Suppressor macrophage treated with lipopolysaccharide for 4 hours (primary cell): ENCODE data around the gene VPS52.

ENCODE experiments used
- DNase-seq: peaks from one replicate; pipeline ENCODE4 v3.0.0-alpha.2; 2020

Gene VPS52

DNA sequence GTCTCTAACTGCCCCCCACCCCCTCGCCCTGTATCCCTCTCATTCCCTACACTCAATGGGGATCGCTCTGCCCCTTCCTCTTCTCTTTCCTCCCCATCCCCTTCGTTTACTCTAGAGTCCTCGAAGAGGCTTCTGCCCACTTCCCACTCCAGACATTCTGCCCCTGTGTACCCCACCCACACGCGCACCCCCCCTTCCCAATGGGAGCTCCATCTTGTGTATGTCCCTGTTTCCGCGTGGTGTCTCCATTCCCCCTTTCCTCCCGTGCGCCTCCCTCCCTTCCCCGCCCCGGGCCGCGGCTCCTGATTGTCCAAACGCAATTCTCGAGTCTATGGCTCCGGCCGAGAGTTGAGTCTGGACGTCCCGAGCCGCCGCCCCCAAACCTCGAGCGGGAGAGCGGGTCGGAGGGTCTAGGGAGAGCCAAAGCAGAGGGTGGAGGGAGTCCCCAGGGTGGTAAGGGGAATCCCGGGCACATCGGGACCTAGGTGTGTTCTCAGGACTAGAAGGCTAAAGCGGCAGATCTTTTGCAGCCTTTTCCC, 64.1 kb downstream of the VPS52 start:
- DNase-seq = no peak

DNA sequence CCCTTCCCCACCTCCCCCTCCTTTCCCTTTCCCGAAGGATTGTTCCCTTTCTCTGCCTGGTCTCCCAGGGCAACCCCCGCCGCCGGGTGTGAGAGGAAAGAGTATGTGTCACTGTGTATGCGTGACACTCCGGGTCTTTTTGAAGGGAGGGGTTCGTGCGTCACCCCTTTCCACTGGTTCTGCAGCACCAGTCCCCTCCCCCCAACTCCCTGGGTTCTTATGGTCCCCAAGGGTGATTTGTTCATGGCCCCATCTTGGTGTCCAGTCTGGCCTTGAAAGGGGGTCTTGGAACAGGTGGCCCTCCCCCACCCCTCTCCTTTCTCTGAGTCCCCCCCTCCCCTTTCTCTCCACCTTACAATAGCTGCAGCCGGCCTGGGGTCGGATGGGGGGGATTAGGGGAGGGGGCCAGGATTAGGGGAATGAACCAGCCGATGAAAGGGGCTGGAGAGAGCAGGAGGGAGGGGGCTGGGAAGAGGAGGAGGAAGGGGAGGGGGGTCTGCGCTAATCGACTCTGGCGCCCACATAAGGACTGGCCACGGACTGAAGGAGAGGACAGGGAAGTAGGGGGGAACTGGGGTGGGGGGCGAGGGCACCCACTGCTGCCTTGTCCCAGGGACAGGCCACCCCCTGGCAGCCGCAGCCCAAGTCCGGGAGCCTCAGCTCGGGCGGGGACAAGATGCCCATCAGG, 64.7 kb downstream of the VPS52 start:
- no peak for DNase-seq

DNA sequence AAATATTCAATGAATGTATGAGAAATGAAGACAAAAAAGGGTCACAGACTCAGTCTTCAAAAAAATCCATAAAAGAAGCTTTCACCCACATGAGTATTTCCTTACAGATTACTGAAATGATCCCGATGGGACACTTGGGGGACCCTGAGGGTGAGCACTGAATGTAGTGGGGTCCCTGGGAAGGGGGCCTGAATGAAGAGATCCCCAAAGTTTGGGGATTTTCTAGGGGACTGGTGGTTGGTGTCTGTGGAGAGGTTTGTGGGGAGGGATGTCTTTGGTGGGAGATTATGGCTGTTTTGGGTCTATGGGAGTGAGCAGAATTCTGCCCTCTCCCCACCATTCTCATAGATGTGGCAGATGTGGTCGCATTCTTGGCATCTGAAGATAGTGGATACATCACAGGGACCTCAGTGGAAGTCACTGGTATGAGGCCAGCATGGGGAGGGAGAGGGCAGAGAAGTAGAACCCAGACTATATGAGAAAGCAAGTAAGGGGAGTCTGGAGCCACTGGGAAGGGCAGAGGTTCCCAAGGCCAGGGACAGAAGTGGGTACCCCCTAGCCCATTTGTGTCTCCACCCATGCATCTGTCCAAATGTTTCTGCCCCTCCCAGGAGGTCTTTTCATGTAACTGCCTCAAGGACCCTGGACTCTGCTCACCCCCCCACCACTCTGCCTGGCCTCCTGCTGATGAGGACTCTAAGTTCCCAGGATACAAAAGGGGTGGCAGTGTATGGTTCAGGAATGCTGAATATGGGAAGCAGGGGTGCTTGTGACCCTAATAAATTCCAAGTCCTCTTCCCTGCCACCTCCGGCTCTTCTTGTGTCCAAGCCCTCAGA, 65.4 kb downstream of the VPS52 start:
- no peak for DNase-seq

DNA sequence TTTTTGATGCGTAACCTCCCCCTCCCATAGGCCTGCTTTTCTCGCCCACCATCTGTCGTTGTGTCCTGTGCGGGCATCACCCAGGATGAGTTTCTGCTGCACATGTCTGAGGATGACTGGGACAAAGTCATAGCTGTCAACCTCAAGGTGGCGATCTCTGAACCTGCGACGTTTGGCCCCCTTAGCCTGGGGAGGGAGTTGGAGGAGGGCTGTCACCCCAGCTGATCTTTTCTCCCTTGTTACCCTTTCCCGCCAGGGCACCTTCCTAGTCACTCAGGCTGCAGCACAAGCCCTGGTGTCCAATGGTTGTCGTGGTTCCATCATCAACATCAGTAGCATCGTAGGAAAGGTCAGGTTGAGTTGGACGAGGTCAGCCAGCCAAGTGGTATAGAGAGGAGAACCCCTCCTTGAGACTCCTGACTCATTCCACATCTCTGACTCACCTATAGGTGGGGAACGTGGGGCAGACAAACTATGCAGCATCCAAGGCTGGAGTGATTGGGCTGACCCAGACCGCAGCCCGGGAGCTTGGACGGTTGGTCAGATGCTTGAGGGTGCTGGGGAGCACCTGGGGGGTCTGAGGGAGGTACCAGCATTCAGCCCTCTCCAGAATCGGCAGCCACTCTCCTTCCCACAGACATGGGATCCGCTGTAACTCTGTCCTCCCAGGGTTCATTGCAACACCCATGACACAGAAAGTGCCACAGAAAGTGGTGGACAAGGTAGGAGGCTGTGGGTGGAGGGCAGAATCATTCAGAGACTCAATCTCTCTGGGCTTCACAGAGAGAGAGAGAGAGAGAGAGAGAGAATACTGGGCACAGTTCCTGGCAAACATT, 66.3 kb downstream of the VPS52 start:
- no peak for DNase-seq

DNA sequence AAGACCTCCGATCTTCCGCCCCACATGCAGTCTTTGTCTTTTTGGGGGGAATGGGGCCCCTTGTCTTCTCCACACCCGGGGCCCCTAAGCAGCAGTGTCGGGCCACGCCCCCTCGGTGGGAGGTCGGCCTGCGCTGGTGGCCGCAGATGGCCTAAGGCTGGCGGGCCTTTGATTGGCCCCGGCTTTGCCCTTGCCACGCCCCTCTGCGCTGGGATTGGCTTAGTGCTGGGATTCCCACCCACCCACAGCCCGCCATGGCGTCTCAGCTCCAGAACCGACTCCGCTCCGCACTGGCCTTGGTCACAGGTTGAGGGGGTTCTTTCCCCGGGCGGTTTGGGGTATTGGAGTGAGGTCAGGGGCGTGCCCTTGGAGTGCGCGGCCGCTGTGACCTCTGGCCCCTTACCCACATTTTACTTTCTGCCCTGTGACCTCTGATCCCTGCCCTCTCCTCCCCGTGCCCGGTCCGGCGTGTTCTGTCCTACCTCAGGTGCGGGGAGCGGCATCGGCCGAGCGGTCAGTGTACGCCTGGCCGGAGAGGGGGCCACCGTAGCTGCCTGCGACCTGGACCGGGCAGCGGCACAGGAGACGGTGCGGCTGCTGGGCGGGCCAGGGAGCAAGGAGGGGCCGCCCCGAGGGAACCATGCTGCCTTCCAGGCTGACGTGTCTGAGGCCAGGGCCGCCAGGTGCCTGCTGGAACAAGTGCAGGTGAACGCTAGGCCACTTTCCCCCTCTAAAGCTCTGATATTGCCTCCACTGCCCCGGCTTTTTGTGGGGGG, 67.1 kb downstream of the VPS52 start, which contains the start of gene HSD17B8:
Gene HSD17B8 (plus strand): TSS at position 241 of the 776 bp plus-strand sequence. CDS start 14 bp downstream, at position 255.
- peak; percentile 89 for DNase-seq

DNA sequence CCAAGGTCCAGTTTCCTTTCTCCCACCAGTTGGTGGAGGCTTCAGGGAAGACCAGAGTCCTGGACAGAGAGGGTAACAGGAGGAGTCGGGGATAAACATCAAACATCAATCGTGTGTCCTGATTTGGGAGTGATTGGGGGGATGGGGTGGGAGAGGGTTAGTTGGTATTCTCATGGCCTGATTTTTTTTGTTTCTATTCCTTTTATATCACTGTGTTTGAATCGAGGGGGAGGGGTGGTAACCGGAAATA, 67.6 kb downstream of the VPS52 start:
- DNase-seq = no peak

DNA sequence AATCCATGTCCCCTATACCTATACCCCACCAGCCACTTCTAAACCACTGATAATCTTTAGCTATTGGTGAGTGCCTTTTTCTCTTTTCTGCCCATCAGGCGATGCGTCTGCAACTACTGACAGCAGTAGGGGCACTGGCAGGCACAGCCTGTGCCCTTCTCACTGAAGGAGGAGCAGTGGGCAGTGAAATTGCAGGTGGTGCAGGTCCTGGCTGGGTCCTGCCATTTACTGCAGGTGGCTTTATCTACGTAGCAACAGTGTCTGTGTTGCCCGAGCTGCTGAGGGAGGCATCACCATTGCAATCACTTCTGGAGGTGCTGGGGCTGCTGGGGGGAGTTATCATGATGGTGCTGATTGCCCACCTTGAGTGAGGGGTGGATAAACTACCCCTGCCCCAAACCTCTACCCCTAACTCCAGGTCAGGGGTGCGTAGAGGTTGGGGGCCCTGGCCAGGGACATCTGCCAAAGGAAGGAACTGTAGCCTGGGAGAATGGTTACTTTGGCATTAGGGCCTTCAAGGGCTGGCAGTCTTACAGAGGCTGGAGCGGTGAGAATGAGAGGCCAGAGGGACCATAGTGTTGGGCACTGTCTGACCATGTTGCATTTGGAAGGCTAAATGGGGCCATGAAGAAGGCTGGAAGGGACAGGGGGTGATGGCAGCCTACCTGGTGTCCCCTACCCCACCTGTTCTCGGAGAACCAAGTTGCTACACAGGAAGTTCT, 68.1 kb downstream of the VPS52 start:
- DNase-seq = no peak

DNA sequence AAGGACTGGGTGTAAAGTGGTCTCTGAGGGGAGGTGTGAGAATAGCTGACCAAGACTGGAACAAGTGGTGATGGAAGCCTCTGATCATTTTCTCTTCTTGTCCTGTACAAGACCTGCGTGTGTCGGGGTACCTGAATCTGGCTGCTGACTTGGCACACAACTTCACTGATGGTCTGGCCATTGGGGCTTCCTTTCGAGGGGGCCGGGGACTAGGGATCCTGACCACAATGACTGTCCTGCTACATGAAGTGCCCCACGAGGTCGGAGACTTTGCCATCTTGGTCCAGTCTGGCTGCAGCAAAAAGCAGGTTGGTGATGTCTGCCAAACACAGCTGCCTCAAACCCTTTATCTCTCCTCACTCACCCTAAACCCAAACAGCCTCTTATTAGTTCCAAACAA, 68.9 kb downstream of the VPS52 start:
- DNase-seq = no peak

DNA sequence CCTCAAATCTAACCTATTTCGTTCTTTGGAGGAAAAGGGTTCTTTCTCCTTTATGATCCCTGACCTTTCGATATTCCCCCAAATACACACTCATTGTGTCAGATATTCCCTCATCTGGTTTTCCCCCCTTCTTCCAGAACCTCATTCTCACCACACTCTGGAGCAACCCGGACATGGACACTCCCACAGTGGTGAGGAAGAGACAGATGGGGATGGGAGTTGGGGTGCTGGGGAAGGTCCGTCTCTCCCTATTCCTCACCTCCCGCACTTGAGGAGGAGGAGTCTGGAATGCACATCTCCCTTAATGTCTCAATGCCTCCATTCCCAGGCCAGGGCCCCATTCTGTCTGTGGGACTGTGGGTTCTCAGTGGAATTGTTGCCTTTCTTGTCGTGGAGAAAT, 69.7 kb downstream of the VPS52 start:
- DNase-seq = no peak

DNA sequence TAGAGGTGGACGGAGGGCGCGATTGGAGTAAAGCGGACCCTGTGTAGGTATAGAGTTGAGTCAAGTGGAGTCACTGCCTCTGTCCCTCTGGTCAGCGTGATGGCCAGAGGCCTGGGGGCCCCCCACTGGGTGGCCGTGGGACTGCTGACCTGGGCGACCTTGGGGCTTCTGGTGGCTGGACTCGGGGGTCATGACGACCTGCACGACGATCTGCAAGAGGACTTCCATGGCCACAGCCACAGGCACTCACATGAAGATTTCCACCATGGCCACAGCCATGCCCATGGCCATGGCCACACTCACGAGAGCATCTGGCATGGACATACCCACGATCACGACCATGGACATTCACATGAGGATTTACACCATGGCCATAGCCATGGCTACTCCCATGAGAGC, 70.5 kb downstream of the VPS52 start:
- DNase-seq = no peak
